Heart right ventricle (tissue), 16 donors: ENCODE results near the gene MESP1. TPM values are rescaled to one million over a fixed set of nuclear protein-coding genes. Genes with fewer than 3 reads are reported as not detected.

Experiments
- ATAC-seq, 8 donors: fragments of 200-7000 bp; cut with Tn5 transposase; one replicate each; pipeline ENCODE4 v1.9.1; 2020; ENCODE audit warnings: mild to moderate bottlenecking in 8 of 8, moderate library complexity in 8 of 8, moderate number of reproducible peaks in 1 of 8
- DNase-seq, 2 donors: peaks; one replicate each; pipeline ENCODE4 v3.0.0-alpha.2; 2020
- H3K27ac ChIP-seq, 10 donors: fragments of 200-600 bp; sonication (generic) in 2 of 10; one replicate each; pipeline versions ENCODE4 v1.5.0 to v1.8.0; 2020 to 2022; ENCODE audit warnings: mild to moderate bottlenecking in 3 of 10
- H3K27me3 ChIP-seq, 7 donors: fragments of 200-600 bp; one replicate each; pipeline ENCODE4 v1.8.0; 2021 to 2022; ENCODE audit warnings: mild to moderate bottlenecking in 2 of 7
- H3K36me3 ChIP-seq, 9 donors: fragments of 200-600 bp; sonication (generic) in 1 of 9; one replicate each; pipeline versions ENCODE4 v1.5.0 to v1.8.0; 2020 to 2022; ENCODE audit warnings: mild to moderate bottlenecking in 2 of 9
- H3K4me1 ChIP-seq, 9 donors: fragments of 200-600 bp; sonication (generic) in 1 of 9; one replicate each; pipeline versions ENCODE4 v1.5.0 to v1.8.0; 2020 to 2022; ENCODE audit warnings: mild to moderate bottlenecking in 4 of 9
- H3K4me3 ChIP-seq, 10 donors: fragments of 200-600 bp; sonication (generic) in 2 of 10; one replicate each; pipeline versions ENCODE4 v1.5.0 to v1.8.0; 2020 to 2022; ENCODE audit warnings: mild to moderate bottlenecking in 7 of 10, moderate library complexity in 2 of 10
- H3K9me3 ChIP-seq, 11 donors: fragments of 200-600 bp in 10 of 11; sonication (generic) in 2 of 11; one replicate each; pipeline versions ENCODE4 v1.5.0 to v1.8.0; 2013 to 2022; ENCODE audit warnings: mild to moderate bottlenecking in 2 of 11, control low read depth in 1 of 11, moderate library complexity in 1 of 11
- CTCF ChIP-seq, 9 donors: fragments of 200-600 bp; sonication (generic) in 2 of 9; IDR thresholded peaks; one replicate each; pipeline versions ENCODE4 v1.5.0 to v1.8.0; 2021 to 2022; ENCODE audit warnings: antibody characterized with exemption in 9 of 9, mild to moderate bottlenecking in 5 of 9, moderate library complexity in 1 of 9
- WGBS, 2 donors: extraction: QIAGEN DNeasy Blood & Tissue Kit; methylation state at CpG; one replicate each; pipeline ENCODE4 v1.1.7; 2013; ENCODE audit warnings: inconsistent platforms in 1 of 2; 5-methylcytosine and 5-hydroxymethylcytosine counted together
- intact Hi-C, 10 donors: fragments of 100-400 bp; cut with DNase I; formaldehyde crosslinking; loops; one replicate each; pipeline versions ENCODE4 v1.11.1 to v1.14.2; 2022
- polyA plus RNA-seq, 2 donors: library from polyadenylated mRNA; stranded (reverse); fragments of 200-250 nt; gene quantifications; one replicate each; pipeline ENCODE4 v1.2.3, GENCODE V29; 2013
- total RNA-seq, 10 donors: library from RNA; stranded (reverse); fragmentation: NEBNext Ultra II Directional in 3 of 10; extraction: Animal tissue kit (Norgen Biotek cat#: 25700) in 3 of 10; gene quantifications; one replicate each; pipeline versions ENCODE4 v1.2.1 to v1.2.4, GENCODE V29; 2021 to 2023
- donor health status: Arrhythmogenic right ventricular cardiomyopathy.
- donor health status: ischemic (EF 13 %, LVEDD 7.1; RV severe dilation, severe dysfunction).
- donor health status: healthy with polysubstance abuse.
- donor health status: DM: no; HTN: yes; CAD: no.
- donor health status: DM: no; HTN: no; CAD: no.
- donor health status: ischemic (EF 25% LVEDD 6.9; RV normal size, moderate dysfunction).
- donor health status: ischemic (EF 25% LVEDD 5.7; RV mildly dilated, moderate dysfunction).
- donor health status: healthy.
- donor health status: DM: yes; HTN: yes; CAD: no.
- donor health status: Ischemic cardiomyopathy.
- donor health status: ischemic (EF 35%, LVEDD 5.7; RV mildly dilated, moderate dysfunction).
- donor health status: nonischemic (EF 11% LVEDD 7.7; RV severe dilation, severe dysfunction).
- donor health status: DM: yes; HTN: yes; CAD: no.
- donor health status: PGD.
- donor health status: ischemic (EF 29% LVEDD 5.4; RV normal size, mild dysfunction).
- donor health status: nonischemic (EF 23%, LVEDD 6.1; RV moderate dilation, normal function).

MESP1 gene
- total and polyA plus RNA-seq, 12 donors: 1.3 to 9.2 (median 5.6) TPM

- Histone ChIP-seq H3K4me1 (peaks cover 0 to 6% (median 0%) of the 10 kb centered on the region in 9 donors), H3K27ac (no peak overlapping the region), H3K36me3 (no peaks in the 10 kb centered on the region), H3K27me3 (peaks cover 0 to 7% (median 0%) of the 10 kb centered on the region in 7 donors), H3K9me3 (peaks cover 0 to 18% (median 0%) of the 10 kb centered on the region in 11 donors), H3K4me3 (no peak overlapping the region)
- DNase-seq (no peak), ATAC-seq (no peak)
- intact Hi-C loops: no loop called here
- 94 to 96% methylated on average over 1 of the region's 1 CpG for WGBS, 2 donors
- no peak for TF ChIP-seq CTCF (IDR thresholded peaks at IDR 0.05)
Measured at GRCh38 chr15:89724621-89725020, 26.4 kb downstream of the MESP1 start.

GRCh38 chr15:89723031-89723430 is 28.0 kb downstream of the MESP1 start:
- Histone ChIP-seq H3K36me3 (no peaks in the 10 kb centered on the region), H3K27ac (no peak overlapping the region), H3K27me3 (peaks cover 0 to 7% (median 0%) of the 10 kb centered on the region in 7 donors), H3K4me1 (peaks cover 0 to under 1% (median 0%) of the 10 kb centered on the region in 9 donors), H3K4me3 (no peak overlapping the region), H3K9me3 (peaks cover 0 to 18% (median 0%) of the 10 kb centered on the region in 11 donors)
- ATAC-seq: no peak
- intact Hi-C loops: no loop called here
- WGBS, 2 donors: 60% methylated on average over 3 of the region's 3 CpGs
- no peak for DNase-seq
- TF ChIP-seq CTCF (IDR thresholded peaks at IDR 0.05): no peak

DNA sequence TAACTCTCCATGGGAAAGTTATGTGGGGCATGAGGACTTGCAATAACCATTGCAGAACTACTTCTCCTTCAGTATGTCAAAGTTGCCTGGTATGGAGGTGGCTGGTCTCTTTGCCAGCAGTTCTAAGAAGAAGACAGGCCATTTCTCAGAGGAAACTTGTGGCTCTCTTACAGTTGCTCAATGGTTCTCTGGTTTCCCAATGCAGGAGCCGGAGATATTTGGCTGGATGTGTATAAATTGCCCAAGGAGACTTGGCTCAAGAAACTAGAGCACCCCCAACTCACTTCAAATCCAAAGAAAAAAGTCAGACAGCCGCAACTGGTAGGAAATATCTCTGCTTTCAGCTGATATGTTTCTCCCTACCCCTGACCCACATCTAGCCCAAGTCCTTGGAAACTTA is 36.3 kb downstream of the MESP1 start:
- no peak overlapping the region for H3K27ac ChIP-seq

DNA sequence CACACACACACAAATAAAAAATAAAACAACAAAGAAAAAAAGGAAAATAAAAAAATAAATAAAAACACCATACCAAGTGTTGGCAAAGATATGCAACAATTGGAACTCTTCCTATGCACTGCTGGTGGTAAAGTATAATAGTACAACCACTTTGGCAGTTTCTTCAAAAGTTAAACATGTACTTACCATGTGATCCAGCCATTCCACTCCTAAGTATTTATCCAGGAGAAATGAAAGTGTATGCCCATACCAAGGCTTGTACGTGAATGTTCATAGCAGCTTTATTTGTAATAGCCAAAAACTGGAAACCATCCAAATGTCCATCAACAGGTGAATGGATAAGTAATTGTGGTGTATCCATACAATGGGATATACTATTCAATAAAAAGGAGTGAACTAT is 43.5 kb downstream of the MESP1 start:
- Histone ChIP-seq H3K9me3 (peaks cover 0 to 15% (median 0%) of the 10 kb centered on the region in 11 donors), H3K4me3 (no peak overlapping the region), H3K27me3 (peaks cover 0 to 6% (median 0%) of the 10 kb centered on the region in 7 donors), H3K36me3 (no peaks in the 10 kb centered on the region), H3K27ac (no peak overlapping the region), H3K4me1 (no peaks in the 10 kb centered on the region)
- intact Hi-C loops: loop anchor here in 1 of 10 donors (10.0 kb wide), 1 partner anchor 57 kb away; no protein-coding TSS in a partner anchor
- 32 to 49% methylated on average over 1 of the region's 1 CpG for WGBS, 2 donors
- DNase-seq: no peak
- ATAC-seq: no peak
- no peak for TF ChIP-seq CTCF (IDR thresholded peaks at IDR 0.05)

More for the DNA sequence above, 36.3 kb downstream of the MESP1 start:
- peaks cover 0 to 15% (median 0%) of the 10 kb centered on the region in 11 donors for H3K9me3 ChIP-seq
- no peaks in the 10 kb centered on the region for H3K4me1 ChIP-seq
- no peak for DNase-seq
- no peaks in the 10 kb centered on the region for H3K36me3 ChIP-seq
- WGBS, 2 donors: 80 to 81% methylated on average over 2 of the region's 2 CpGs
- intact Hi-C loops: no loop called here
- ATAC-seq: no peak
- no peaks in the 10 kb centered on the region for H3K27me3 ChIP-seq
- no peak for TF ChIP-seq CTCF (IDR thresholded peaks at IDR 0.05)
- no peak overlapping the region for H3K4me3 ChIP-seq
